Measurements from ENCODE around the gene PWP2.
A peak's percentile ranks its signal among the peaks of the same experiment; 100 is the strongest.
"Not testable (repeated sequence)": the region's sequence is repeated elsewhere in the genome, so short reads cannot be mapped to it uniquely, and the experiment has no call there.

The PWP2 gene

DNA sequence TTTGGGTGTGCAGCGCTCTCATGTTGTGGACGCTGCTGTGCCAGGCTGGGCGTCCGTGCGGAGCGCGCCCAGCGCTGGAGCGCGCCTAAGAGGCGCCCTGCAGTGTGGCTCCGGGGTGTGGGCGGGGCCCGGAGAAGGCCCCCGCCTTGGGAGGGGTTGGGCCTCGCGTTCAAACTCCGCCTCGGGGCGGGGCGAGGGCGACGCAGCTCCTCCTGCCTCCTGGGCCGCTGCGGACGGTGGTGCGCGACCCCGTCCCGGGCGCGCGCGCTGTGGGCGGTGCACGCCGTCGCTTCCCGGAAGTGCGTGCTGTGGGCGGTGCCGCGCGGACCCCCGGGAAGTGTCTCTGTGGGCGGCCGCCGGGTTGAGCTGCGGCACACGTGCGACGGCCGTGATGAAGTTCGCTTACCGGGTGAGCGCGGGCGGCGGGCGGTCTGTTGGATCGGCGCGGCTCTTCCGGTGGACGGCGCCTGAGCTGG is at the start of gene PWP2:
Gene PWP2, plus strand, starts transcription at position 374 of the 476 bp plus-strand sequence. Its CDS starts 18 bp downstream, at position 392.
- DNase-seq, result not testable (repeated sequence)

- DNase-seq, result no peak
Measured at GRCh38 chr21:44057960-44058651, 49.1 kb upstream of the PWP2 start.

GRCh38 chr21:44058652-44058964 is 48.6 kb upstream of the PWP2 start:
- no peak for DNase-seq

GRCh38 chr21:44058981-44059380 is 48.2 kb upstream of the PWP2 start:
- no peak for DNase-seq

- no peak for DNase-seq
Measured at GRCh38 chr21:44059710-44060109, 47.5 kb upstream of the PWP2 start.

DNA sequence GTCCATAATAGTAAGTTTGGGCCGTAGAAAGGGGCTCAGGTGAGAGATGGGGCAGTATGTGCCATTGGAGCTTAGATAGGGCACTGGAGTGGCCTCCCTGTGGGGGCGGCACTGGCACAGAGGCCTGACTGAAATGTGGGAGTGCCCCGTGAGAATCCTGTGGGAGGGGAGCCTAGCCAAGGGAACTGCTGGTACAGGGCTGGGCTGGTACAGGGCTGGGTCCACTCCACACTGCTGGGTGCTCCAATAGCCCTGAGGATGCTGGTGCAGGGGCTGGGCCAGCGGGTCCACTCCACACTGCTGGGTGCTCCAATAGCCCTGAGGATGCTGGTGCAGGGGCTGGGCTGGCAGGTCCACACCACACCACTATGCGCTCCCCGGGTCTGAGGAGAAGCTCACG is 44.8 kb upstream of the PWP2 start:
- no peak for DNase-seq

GRCh38 chr21:44063151-44063912 is 43.9 kb upstream of the PWP2 start:
- no peak for DNase-seq

GRCh38 chr21:44064852-44065403 is 42.3 kb upstream of the PWP2 start:
- no peak for DNase-seq

- peak; percentile 38 for DNase-seq
Measured at GRCh38 chr21:44065428-44065827, 41.8 kb upstream of the PWP2 start.

DNA sequence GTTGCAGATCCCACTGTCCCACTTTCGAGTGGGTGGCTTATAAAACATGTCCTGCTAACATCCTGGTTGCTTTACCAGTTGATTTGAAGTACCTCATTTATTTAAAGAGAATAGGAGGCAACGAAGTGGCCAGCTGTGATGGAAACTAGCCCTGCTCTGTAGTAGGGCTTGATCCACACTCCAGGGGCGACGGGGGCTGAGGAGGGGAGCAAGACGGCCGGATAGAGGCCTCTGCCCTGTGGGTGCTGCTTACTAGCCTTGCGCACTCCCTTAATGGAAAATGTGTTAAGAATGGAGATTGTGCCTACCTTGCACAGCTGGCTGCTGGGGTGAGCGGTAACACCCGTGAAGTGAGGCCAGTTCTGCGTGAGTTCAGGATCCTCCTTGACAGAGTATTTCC is 41.1 kb upstream of the PWP2 start:
- no peak for DNase-seq

DNA sequence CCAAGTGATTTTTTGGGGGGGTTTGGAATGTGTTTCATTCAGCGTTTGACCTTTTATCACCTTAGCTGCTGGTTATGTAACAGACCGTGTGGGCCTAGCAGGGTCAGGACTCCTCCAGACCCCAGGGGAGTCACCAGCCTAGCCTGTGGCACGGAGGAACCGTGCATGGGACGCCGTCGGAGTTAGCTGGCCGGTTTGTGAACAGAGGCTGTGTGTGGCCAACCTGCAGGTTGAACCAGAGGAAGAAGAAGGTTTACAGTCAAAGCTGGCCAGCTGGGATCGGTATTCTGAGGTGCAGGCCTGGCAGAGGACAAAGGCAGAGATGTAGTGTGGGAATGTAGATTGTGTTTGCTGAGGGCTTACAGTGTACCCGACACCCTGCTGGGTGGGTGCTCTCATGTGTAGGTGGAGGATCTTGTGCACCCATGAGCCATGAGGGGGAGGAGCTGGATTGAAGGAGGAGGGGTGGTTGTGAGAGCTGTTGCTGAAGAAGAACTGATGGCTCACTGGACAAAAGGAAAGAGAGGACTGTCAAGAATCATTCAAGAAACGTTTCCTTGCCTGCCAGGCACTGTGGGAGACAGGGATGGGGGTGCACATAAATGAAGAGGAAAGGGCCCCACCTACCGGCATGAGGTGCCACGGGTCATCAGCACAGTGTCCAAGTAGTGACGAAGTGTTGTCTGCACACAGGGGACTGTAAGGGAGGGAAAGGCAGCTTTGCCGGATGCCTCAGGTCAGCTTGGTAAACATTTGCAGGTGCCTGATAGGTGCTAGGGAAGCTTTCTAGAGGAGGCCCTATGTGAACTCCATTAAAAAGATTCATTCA is 40.0 kb upstream of the PWP2 start:
- no peak for DNase-seq

DNA sequence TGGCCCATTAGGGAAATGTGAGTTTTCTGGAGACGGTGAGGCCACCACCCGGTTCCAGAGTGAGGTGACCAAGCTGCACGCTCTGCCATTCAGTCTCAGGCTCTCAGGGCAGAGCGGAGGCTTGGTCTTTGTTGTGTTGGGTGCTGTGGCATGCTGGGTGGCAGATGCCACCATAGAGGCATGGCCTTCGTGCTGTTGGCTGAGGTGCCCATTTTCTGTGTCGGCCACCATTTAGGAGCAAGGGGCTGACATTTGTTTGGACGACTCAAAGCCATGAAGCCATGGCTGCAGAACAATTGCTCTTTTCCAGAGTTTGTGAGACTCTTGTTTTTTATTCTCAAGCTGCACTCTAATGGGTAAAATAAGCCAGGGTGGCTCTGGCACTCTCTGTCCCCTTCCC is 36.8 kb upstream of the PWP2 start:
- no peak for DNase-seq

DNA sequence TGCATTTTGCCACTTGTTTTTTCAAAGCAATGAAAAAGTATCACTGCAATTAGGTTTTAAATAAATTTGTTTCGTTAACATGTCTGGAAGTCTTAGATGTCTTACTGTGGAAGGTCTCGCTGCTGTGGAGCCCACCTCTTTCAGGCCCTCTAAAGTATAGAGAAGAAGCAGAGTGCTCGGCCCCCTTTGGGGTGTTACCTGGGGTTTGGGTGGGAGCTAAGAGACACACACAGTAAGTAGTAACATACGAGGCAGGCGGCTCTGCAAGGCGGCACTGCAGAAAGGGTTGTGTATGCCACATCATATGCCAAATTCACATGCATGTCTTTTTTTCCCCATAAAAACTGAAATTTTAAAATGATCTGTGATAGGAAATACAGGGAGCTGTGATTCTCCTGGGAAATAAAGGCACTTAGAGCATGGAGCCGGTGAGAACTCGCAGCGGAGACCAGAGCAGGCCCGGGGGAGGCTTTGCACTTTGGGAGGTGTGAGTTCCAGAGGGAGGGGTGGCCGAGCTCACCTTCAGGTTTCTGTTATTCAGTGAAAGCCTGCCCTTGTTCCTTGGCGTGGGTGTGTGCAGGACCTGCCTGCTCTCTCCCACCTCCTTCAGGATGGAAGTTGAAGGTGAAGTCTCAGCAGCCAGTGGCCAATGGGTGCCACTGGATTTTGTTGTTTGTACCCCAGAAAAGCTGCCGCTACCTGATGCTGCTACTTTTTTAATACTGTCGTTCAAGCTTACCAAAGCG is 35.7 kb upstream of the PWP2 start:
- no peak for DNase-seq

DNA sequence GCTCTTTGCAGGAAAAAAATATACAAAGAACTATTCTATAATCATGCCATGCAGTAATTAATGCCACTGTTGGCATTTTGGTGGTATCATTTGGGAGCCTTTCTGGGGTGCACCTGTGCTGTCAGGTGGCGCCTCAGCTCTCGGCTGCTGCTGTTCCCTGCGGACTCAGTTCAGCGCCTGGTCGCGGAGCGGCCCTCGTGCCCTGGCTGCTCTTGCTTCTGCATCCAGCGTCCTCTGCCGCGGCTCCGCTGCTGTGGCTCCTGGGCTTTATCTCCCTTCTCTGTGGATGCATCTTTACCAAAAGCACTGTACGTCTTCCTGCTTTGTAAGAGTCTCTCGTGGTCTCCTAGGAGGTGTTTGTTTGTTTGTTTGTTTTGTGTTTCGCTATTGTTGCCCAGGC is 35.1 kb upstream of the PWP2 start:
- DNase-seq, result no peak

- no peak for DNase-seq
Measured at GRCh38 chr21:44074315-44074958, 32.8 kb upstream of the PWP2 start.

GRCh38 chr21:44076316-44076715 is 30.9 kb upstream of the PWP2 start:
- DNase-seq, result no peak

GRCh38 chr21:44078411-44078981 is 28.7 kb upstream of the PWP2 start:
- no peak for DNase-seq

GRCh38 chr21:44079446-44079845 is 27.8 kb upstream of the PWP2 start:
- DNase-seq, result no peak

DNA sequence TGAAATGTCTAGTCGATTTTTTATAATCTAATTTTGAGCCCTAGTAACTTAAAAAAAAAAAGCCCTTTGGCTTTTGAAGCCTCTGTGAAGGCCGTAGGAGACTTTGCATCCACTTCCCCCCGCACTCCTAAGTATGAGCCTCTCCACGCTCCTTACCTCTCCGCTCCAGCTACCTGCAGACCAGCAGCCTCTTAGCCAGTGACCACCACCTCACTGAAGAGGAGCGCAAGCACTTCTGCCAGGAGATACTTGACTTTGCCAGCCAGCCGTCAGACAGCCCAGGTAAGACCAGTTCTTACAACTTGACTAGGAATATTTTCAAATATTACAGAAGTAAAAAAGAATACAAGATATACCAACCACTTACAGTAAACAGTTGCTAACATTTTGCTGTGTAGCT is 27.4 kb upstream of the PWP2 start:
- no peak for DNase-seq

DNA sequence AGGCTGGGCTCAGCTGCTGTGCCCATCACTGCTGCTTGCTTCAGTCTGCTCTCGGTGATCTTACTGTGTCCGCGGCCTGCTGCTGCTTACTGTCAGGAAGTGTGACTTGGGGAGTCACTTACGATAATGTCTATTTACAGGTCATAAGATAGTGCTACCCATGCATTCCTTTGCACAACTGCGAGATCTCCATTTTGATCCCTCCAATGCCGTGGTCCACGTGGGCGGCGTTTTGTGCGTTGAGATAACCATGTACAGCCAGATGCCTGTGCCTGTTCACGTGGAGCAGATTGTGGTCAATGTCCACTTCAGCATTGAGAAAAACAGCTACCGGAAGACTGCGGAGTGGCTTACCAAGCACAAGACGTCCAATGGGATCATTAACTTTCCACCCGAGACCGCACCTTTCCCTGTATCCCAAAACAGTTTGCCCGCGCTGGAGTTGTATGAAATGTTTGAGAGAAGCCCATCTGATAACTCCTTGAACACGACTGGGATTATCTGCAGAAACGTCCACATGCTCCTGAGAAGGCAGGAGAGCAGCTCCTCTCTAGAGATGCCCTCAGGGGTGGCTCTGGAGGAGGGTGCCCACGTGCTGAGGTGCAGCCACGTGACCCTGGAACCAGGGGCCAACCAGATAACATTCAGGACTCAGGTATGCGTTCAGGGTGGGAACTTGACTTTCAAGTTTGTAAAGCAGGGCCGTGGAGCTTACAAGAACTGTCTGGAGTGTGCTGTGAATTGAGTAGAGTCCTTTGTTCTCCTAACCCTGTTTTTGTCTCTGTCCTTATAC is 24.4 kb upstream of the PWP2 start:
- DNase-seq, result no peak
